ENCODE results near the gene TSPY2.
"Not testable (repeated sequence)": the region's sequence is repeated elsewhere in the genome, so short reads cannot be mapped to it uniquely, and the experiment has no call there.

TSPY2 gene, protein sequence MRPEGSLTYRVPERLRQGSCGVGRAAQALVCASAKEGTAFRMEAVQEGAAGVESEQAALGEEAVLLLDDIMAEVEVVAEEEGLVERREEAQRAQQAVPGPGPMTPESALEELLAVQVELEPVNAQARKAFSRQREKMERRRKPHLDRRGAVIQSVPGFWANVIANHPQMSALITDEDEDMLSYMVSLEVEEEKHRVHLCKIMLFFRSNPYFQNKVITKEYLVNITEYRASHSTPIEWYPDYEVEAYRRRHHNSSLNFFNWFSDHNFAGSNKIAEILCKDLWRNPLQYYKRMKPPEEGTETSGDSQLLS

DNA sequence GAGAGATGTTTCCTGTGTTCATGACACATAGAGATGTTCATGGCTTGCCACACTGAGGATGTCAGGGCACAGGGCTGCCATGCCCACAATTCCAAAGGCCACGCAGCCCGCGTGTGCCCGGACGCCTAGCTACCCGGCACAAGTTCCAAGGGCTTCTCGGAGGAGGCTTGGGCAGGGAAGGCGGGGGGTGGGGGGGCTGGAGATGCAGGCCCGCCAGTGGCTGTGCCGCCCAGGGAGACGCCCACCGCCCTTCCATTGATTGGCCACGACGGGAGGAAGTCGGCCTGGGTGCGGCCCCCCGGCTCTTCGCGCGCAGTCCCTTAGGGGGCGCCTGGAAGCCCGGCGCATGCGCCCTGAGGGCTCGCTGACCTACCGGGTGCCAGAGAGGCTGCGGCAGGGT is at the start of gene TSPY2:
TSPY2 (plus strand) TSS at position 301 of the 400 bp plus-strand sequence; CDS start at position 347, 46 bp downstream.
- not testable (repeated sequence) for TF ChIP-seq GATA3, GATA2 (IDR thresholded peaks at IDR 0.05; ENCODE audit: low read depth, low read length)

Measured in SH-SY5Y (cell line).